IMR-90 (cell line): ENCODE data around the gene ARF5. TPM values are rescaled to one million over a fixed set of nuclear protein-coding genes. Genes with fewer than 3 reads are reported as not detected.

ENCODE experiments used
- ATAC-seq: fragments of 200-7000 bp; cut with Tn5 transposase; 2 replicates; pipeline ENCODE4 v1.9.1; 2020; ENCODE audit warnings: low read depth, mild to moderate bottlenecking, moderate library complexity
- BruUV-seq: library from RNA; stranded (reverse); fragments of 400-500 nt; replicated peaks from 2 replicates; lab custom pipeline; 2021; lab: Mats Ljungman, UMichigan
- CTCF ChIA-PET: fragments of 300-600 bp; formaldehyde crosslinking; extraction: SDS; loops from one replicate; lab custom pipeline; 2021; ENCODE audit warnings: antibody characterized with exemption; lab: Yijun Ruan, JAX
- POLR2A ChIA-PET: fragments of 300-600 bp; sonication (Branson Sonifier 250); formaldehyde crosslinking; loops from one replicate; lab custom pipeline; 2022; ENCODE audit warnings: antibody characterized with exemption; ENCODE audit not compliant: unreplicated experiment; lab: Charles Lee
- DNase-seq: peaks from one replicate; pipeline ENCODE4 v3.0.0; 2013
- H2AFZ ChIP-seq: replicated peaks from 2 replicates; pipeline ENCODE3; 2013; ENCODE audit warnings: low read length, mild to moderate bottlenecking; ENCODE audit not compliant: poor library complexity
- H2AK5ac ChIP-seq: 2 replicates; pipeline ENCODE4 v1.6.1; 2013; ENCODE audit warnings: low read depth, low read length, inconsistent platforms
- H2AK9ac ChIP-seq: replicated peaks from 2 replicates; pipeline ENCODE3; 2013; ENCODE audit warnings: mild to moderate bottlenecking, low read depth, low read length, moderate library complexity; ENCODE audit not compliant: poor library complexity
- H2BK120ac ChIP-seq: 2 replicates; pipeline ENCODE4 v1.6.1; 2013; ENCODE audit warnings: low read depth, low read length, inconsistent platforms
- H2BK15ac ChIP-seq: 3 replicates; pipeline ENCODE4 v1.6.1; 2013; ENCODE audit warnings: low read depth, low read length, inconsistent platforms
- H2BK20ac ChIP-seq: 2 replicates; pipeline ENCODE4 v1.6.1; 2013; ENCODE audit warnings: low read depth, mild to moderate bottlenecking, inconsistent platforms, low read length, moderate library complexity
- H2BK5ac ChIP-seq: 2 replicates; pipeline ENCODE4 v1.6.1; 2013; ENCODE audit warnings: mild to moderate bottlenecking, low read depth, low read length, inconsistent platforms; ENCODE audit not compliant: poor library complexity, severe bottlenecking
- H3K14ac ChIP-seq: replicated peaks from 2 replicates; pipeline ENCODE4 v1.6.1; 2013; ENCODE audit warnings: low read depth, low read length, inconsistent platforms
- H3K18ac ChIP-seq: 2 replicates; pipeline ENCODE4 v1.6.1; 2013; ENCODE audit warnings: low read depth, low read length, control low read depth
- H3K23ac ChIP-seq: 2 replicates; pipeline ENCODE4 v1.6.1; 2013; ENCODE audit warnings: low read depth, low read length, inconsistent platforms
- H3K27ac ChIP-seq: 2 replicates; pipeline ENCODE4 v1.5.1; 2013; ENCODE audit warnings: mild to moderate bottlenecking, control low read depth, low read length; ENCODE audit not compliant: insufficient read depth
- H3K27me3 ChIP-seq: 2 replicates; pipeline ENCODE4 v1.6.1; 2013; ENCODE audit warnings: low read length; ENCODE audit not compliant: control insufficient read depth, insufficient read depth
- H3K36me3 ChIP-seq: 2 replicates; pipeline ENCODE4 v1.6.1; 2013; ENCODE audit warnings: low read length, mixed read lengths; ENCODE audit not compliant: control insufficient read depth, insufficient read depth
- H3K4ac ChIP-seq: 2 replicates; pipeline ENCODE4 v1.6.1; 2013; ENCODE audit warnings: low read depth, low read length, inconsistent platforms
- H3K4me1 ChIP-seq: 2 replicates; pipeline ENCODE4 v1.6.1; 2013; ENCODE audit warnings: low read length, mixed read lengths; ENCODE audit not compliant: control insufficient read depth, insufficient read depth
- H3K4me2 ChIP-seq: 2 replicates; pipeline ENCODE4 v1.6.1; 2013; ENCODE audit warnings: low read depth, mild to moderate bottlenecking, control low read depth, low read length, moderate library complexity
- H3K4me3 ChIP-seq: 2 replicates; pipeline ENCODE4 v1.5.1; 2013; ENCODE audit warnings: low read depth, mild to moderate bottlenecking, control low read depth, low read length, moderate library complexity; ENCODE audit not compliant: insufficient read depth
- H3K56ac ChIP-seq: 2 replicates; pipeline ENCODE4 v1.6.1; 2013; ENCODE audit warnings: low read length, inconsistent platforms; ENCODE audit not compliant: insufficient read depth; ENCODE audit errors: extremely low read depth
- H3K79me1 ChIP-seq, 2 experiments: 2 replicates each; pipeline ENCODE4 v1.6.1; 2013; ENCODE audit warnings: low read length in 2 of 2, inconsistent platforms in 1 of 2, low read depth in 1 of 2
- H3K9ac ChIP-seq: 2 replicates; pipeline ENCODE4 v1.6.1; 2013; ENCODE audit warnings: low read depth, low read length, control low read depth
- H3K9me1 ChIP-seq: 2 replicates; pipeline ENCODE4 v1.6.1; 2013; ENCODE audit warnings: low read length, inconsistent platforms; ENCODE audit not compliant: insufficient read depth
- H3K9me3 ChIP-seq: 2 replicates; pipeline ENCODE4 v1.6.1; 2013; ENCODE audit warnings: low read length; ENCODE audit not compliant: control insufficient read depth, insufficient read depth
- H4K20me1 ChIP-seq: 2 replicates; pipeline ENCODE4 v1.6.1; 2013; ENCODE audit warnings: low read length, inconsistent platforms; ENCODE audit not compliant: insufficient read depth
- H4K5ac ChIP-seq: 2 replicates; pipeline ENCODE4 v1.6.1; 2013; ENCODE audit warnings: mild to moderate bottlenecking, low read depth, low read length, control low read depth
- H4K8ac ChIP-seq, 2 experiments: 2 replicates each; pipeline ENCODE4 v1.6.1; 2013; ENCODE audit warnings: low read depth in 2 of 2, low read length in 2 of 2, control low read depth in 1 of 2, inconsistent platforms in 1 of 2
- H4K91ac ChIP-seq: 2 replicates; pipeline ENCODE4 v1.6.1; 2013; ENCODE audit warnings: low read depth, low read length, inconsistent platforms; ENCODE audit not compliant: insufficient read depth
- BHLHE40 ChIP-seq: fragments of 150-350 bp; IDR thresholded peaks from 2 replicates; pipeline ENCODE4 v1.6.1; 2016; ENCODE audit warnings: mild to moderate bottlenecking, low read depth, low read length
- CEBPB ChIP-seq: IDR thresholded peaks from 2 replicates; pipeline ENCODE4 v1.6.1; 2012; ENCODE audit warnings: low read depth, low read length, improper control_type of control experiment
- CHD1 ChIP-seq: IDR thresholded peaks from 2 replicates; pipeline ENCODE4 v1.6.1; 2012; ENCODE audit warnings: low read depth, low read length, improper control_type of control experiment
- FOS ChIP-seq: fragments of 150-350 bp; IDR thresholded peaks from 2 replicates; pipeline ENCODE4 v1.6.1; 2016; ENCODE audit warnings: low read depth, low read length
- MAFK ChIP-seq: IDR thresholded peaks from 2 replicates; pipeline ENCODE4 v1.6.1; 2012; ENCODE audit warnings: low read depth, low read length, improper control_type of control experiment
- MXI1 ChIP-seq: IDR thresholded peaks from 2 replicates; pipeline ENCODE4 v1.6.1; 2012; ENCODE audit warnings: low read depth, mild to moderate bottlenecking, low read length, moderate library complexity, borderline replicate concordance
- NFE2L2 ChIP-seq: fragments of 150-350 bp; IDR thresholded peaks from 2 replicates; pipeline ENCODE4 v1.6.1; 2016; ENCODE audit warnings: low read depth, mild to moderate bottlenecking, low read length
- POLR2A ChIP-seq: IDR thresholded peaks from 2 replicates; pipeline ENCODE4 v1.6.1; 2012; ENCODE audit warnings: mild to moderate bottlenecking, low read depth, low read length
- RAD21 ChIP-seq: IDR thresholded peaks from 2 replicates; pipeline ENCODE4 v1.6.1; 2012; ENCODE audit warnings: low read length, improper control_type of control experiment
- RCOR1 ChIP-seq: IDR thresholded peaks from 2 replicates; pipeline ENCODE4 v1.6.1; 2012; ENCODE audit warnings: mild to moderate bottlenecking, low read length, improper control_type of control experiment; ENCODE audit not compliant: insufficient replicate concordance
- RFX5 ChIP-seq: IDR thresholded peaks from 2 replicates; pipeline ENCODE4 v1.8.0; 2012; ENCODE audit warnings: low read depth, mild to moderate bottlenecking, low read length, moderate library complexity
- SMC3 ChIP-seq: fragments of 150-350 bp; IDR thresholded peaks from 2 replicates; pipeline ENCODE4 v1.6.1; 2016; ENCODE audit warnings: low read depth, mild to moderate bottlenecking, antibody characterized with exemption, low read length, moderate library complexity
- WGBS, 2 experiments: methylation state at CpG; one replicate each; pipeline versions ENCODE4 v1.1.5 to v1.1.7; 2013; ENCODE audit warnings: missing lambda C conversion rate in 2 of 2; ENCODE audit not compliant: insufficient read length in 1 of 2; ENCODE audit errors: extremely low coverage in 2 of 2; 5-methylcytosine and 5-hydroxymethylcytosine counted together
- dilution Hi-C: fragments of 300-500 bp; cut with HindIII; formaldehyde crosslinking; loops from one replicate; pipeline ENCODE4 v1.14.3; 2018; ENCODE audit warnings: low sequenced_read_pairs; ENCODE audit not compliant: unreplicated experiment
- in situ Hi-C: fragments of 300-500 bp; cut with MboI; formaldehyde crosslinking; loops from 3 replicates; pipeline ENCODE4 v1.14.3; 2019; ENCODE audit warnings: low sequenced_read_pairs, inconsistent platforms, mixed read lengths
- intact Hi-C: fragments of 100-400 bp; cut with micrococcal nuclease; formaldehyde crosslinking; loops from 2 replicates; pipeline ENCODE4 v1.10.0; 2022
- polyA plus RNA-seq, 3 experiments: library from polyadenylated mRNA; depleted of rRNA; stranded (reverse); fragments of >200 nt; gene quantifications; 2 replicates each; pipeline ENCODE4 v1.2.3, GENCODE V29; 2012; ENCODE audit warnings: low replicate concordance in 1 of 3
- total RNA-seq: library from RNA; depleted of rRNA; stranded (reverse); fragments of >200 nt; gene quantifications from 2 replicates; pipeline ENCODE4 v1.2.3, GENCODE V29; 2012
- TF ChIP-seq, protein P1 (sequence below): conservative IDR thresholded peaks from 2 replicates; pipeline ENCODE4 v1.5.1; 2012; ENCODE audit warnings: mild to moderate bottlenecking, low read depth, low read length, improper control_type of control experiment
- TF ChIP-seq, protein P2 (sequence below): fragments of 150-350 bp; IDR thresholded peaks from 2 replicates; pipeline ENCODE4 v1.6.1; 2016; ENCODE audit warnings: low read depth, mild to moderate bottlenecking, low read length, moderate library complexity, borderline replicate concordance
- TF ChIP-seq, protein P3 (sequence below): fragments of 150-350 bp; IDR thresholded peaks from 2 replicates; pipeline ENCODE4 v1.6.1; 2017; ENCODE audit warnings: mild to moderate bottlenecking, antibody characterized with exemption, low read length, low read depth

ARF5 gene
- total and polyA plus RNA-seq, 2 of the 4 experiments (the other 2 are of a cell fraction), result 128 to 274 TPM

DNA sequence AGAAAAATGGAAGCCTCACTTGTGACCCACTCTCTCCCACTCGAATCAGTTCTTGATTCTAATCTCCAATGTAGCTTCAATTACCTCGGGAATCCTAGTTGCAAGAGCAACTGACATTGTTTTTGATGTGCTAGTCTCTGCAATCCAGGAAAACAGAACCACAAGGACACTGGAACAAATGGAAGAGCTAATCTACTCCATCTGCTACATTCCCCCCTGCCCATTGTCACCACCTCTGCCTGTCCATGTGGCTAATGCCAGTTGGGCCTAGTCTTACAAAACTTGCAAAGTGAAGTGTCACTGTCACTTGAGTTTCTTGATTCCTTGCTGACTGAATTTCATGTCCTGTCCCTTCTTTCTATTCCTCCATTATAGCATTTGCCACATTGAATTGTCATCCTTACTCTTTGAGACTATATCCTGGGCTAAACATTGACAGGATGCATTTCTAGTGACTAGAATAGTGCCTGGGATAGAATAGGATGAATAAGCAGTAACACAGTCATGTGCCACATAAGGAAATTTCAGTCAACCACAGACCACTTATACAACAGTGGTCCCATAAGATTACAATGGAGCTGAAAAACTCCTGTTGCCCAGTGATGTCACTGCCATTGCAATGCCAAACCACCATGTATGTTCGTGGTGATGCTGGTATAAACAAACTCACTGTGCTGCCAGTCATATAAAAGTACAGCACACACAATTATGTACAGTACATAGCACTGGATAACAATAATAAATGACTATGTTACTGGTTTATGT, 16.3 kb upstream of the ARF5 start:
- Histone ChIP-seq H3K4me1 (no peaks in the 10 kb centered on the region), H3K23ac (no peak overlapping the region), H2AFZ (no peak overlapping the region), H4K8ac (no peak overlapping the region), H3K4me3 (no peak overlapping the region), H4K5ac (no peak overlapping the region), H3K56ac (no peak overlapping the region), H2AK9ac (no peak overlapping the region), H2AK5ac (no peak overlapping the region), H4K91ac (no peak overlapping the region), H4K20me1 (no peaks in the 10 kb centered on the region), H3K79me1 (no peaks in the 10 kb centered on the region), H3K18ac (no peak overlapping the region), H3K27me3 (no peaks in the 10 kb centered on the region), H2BK20ac (no peak overlapping the region), H3K9me1 (peaks cover 6% of the 10 kb centered on the region; the same call in 1 of the 2 replicates), H3K27ac (no peak overlapping the region), H3K14ac (no peak overlapping the region), H2BK15ac (no peak overlapping the region), H3K4ac (no peak overlapping the region), H3K9ac (no peak overlapping the region), H3K36me3 (0 out of 2 replicates have a peak, but pooled peaks cover 3% of the 10 kb centered on the region), H2BK120ac (no peak overlapping the region), H3K4me2 (no peak overlapping the region), H2BK5ac (no peak overlapping the region), H3K9me3 (no peaks in the 10 kb centered on the region)
- ATAC-seq (peak; percentile 27; the same call in 1 of the 2 replicates), DNase-seq (peak; percentile 40)
- intact Hi-C loops, result no loop called here
- CTCF ChIA-PET, result no interaction called here
- dilution Hi-C loops, result no loop called here
- 80% methylated on average over 1 of the region's 3 CpGs; no CpG with 5 or more reads in 1 of the 2 experiments for WGBS, 2 experiments
- in situ Hi-C loops, result no loop called here
- BruUV-seq, result no TSS peak
- POLR2A ChIA-PET, result no interaction called here
- TF ChIP-seq MXI1 (no peak), NFE2L2 (no peak), POLR2A (no peak), CHD1 (no peak), MAFK (no peak), BHLHE40 (no peak), FOS (no peak), RCOR1 (no peak), RFX5 (no peak), CEBPB (no peak), RAD21 (no peak), SMC3 (no peak)
- TF ChIP-seq, protein P1, sequence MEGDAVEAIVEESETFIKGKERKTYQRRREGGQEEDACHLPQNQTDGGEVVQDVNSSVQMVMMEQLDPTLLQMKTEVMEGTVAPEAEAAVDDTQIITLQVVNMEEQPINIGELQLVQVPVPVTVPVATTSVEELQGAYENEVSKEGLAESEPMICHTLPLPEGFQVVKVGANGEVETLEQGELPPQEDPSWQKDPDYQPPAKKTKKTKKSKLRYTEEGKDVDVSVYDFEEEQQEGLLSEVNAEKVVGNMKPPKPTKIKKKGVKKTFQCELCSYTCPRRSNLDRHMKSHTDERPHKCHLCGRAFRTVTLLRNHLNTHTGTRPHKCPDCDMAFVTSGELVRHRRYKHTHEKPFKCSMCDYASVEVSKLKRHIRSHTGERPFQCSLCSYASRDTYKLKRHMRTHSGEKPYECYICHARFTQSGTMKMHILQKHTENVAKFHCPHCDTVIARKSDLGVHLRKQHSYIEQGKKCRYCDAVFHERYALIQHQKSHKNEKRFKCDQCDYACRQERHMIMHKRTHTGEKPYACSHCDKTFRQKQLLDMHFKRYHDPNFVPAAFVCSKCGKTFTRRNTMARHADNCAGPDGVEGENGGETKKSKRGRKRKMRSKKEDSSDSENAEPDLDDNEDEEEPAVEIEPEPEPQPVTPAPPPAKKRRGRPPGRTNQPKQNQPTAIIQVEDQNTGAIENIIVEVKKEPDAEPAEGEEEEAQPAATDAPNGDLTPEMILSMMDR, result no peak
- TF ChIP-seq, protein P2, sequence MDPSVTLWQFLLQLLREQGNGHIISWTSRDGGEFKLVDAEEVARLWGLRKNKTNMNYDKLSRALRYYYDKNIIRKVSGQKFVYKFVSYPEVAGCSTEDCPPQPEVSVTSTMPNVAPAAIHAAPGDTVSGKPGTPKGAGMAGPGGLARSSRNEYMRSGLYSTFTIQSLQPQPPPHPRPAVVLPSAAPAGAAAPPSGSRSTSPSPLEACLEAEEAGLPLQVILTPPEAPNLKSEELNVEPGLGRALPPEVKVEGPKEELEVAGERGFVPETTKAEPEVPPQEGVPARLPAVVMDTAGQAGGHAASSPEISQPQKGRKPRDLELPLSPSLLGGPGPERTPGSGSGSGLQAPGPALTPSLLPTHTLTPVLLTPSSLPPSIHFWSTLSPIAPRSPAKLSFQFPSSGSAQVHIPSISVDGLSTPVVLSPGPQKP, result no peak
- TF ChIP-seq, protein P3, sequence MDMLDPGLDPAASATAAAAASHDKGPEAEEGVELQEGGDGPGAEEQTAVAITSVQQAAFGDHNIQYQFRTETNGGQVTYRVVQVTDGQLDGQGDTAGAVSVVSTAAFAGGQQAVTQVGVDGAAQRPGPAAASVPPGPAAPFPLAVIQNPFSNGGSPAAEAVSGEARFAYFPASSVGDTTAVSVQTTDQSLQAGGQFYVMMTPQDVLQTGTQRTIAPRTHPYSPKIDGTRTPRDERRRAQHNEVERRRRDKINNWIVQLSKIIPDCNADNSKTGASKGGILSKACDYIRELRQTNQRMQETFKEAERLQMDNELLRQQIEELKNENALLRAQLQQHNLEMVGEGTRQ, result no peak
